Esophagus muscularis mucosa (tissue), 4 donors: ENCODE measurements around the gene C1orf174. TPM values are rescaled to one million over a fixed set of nuclear protein-coding genes. Genes with fewer than 3 reads are reported as not detected.

Source experiments
- DNase-seq: peaks from one replicate; pipeline ENCODE4 v3.0.0-alpha.2; 2017; ENCODE audit errors: extremely low spot score
- H3K27ac ChIP-seq, 4 donors: fragments of 200-600 bp; sonication (generic); replicated peaks in 1 of 4; 1 replicate in 3 of 4; 2 replicates in 1 of 4; pipeline ENCODE4 v1.5.1; 2016 to 2019; ENCODE audit warnings: mild to moderate bottlenecking in 1 of 4
- H3K27me3 ChIP-seq, 4 donors: fragments of 200-600 bp; sonication (generic); one replicate each; pipeline versions ENCODE4 v1.5.1 to v1.6.0; 2016 to 2019
- H3K36me3 ChIP-seq, 4 donors: fragments of 200-600 bp; sonication (generic); one replicate each; pipeline ENCODE4 v1.5.1; 2016 to 2019
- H3K4me1 ChIP-seq, 4 donors: fragments of 200-600 bp; sonication (generic); one replicate each; pipeline ENCODE4 v1.5.1; 2016 to 2019
- H3K4me3 ChIP-seq, 4 donors: fragments of 200-600 bp; sonication (generic); 1 replicate in 2 of 4; 2 replicates in 2 of 4; pipeline ENCODE4 v1.5.1; 2016 to 2019; ENCODE audit warnings: mild to moderate bottlenecking in 4 of 4, moderate library complexity in 1 of 4
- H3K9me3 ChIP-seq, 4 donors: fragments of 200-600 bp; sonication (generic); 1 replicate in 3 of 4; 2 replicates in 1 of 4; pipeline ENCODE4 v1.5.1; 2016 to 2019
- EP300 ChIP-seq: sonication (generic); formaldehyde crosslinking; IDR thresholded peaks from one replicate; pipeline ENCODE4 v1.6.1; 2017; ENCODE audit warnings: antibody characterized with exemption
- POLR2A ChIP-seq: fragments of 450-650 bp; IDR thresholded peaks from one replicate; pipeline ENCODE4 v1.6.1; 2017; ENCODE audit warnings: antibody characterized with exemption, moderate library complexity, mild to moderate bottlenecking, low read depth
- POLR2AphosphoS5 ChIP-seq, 2 donors: sonication (generic); formaldehyde crosslinking; IDR thresholded peaks; one replicate each; pipeline ENCODE4 v1.6.1; 2017; ENCODE audit warnings: antibody characterized with exemption in 2 of 2
- WGBS: methylation state at CpG from one replicate; pipeline ENCODE4 v1.1.5; 2018; 5-methylcytosine and 5-hydroxymethylcytosine counted together
- intact Hi-C: fragments of 100-400 bp; cut with DNase I; formaldehyde crosslinking; loops from one replicate; pipeline ENCODE4 v1.15.1; 2023
- total RNA-seq, 4 donors: library from RNA; depleted of rRNA; stranded (reverse); fragments of >200 nt; gene quantifications; one replicate each; pipeline versions ENCODE4 v1.1.0 to v1.2.1, GENCODE V29; 2016
- TF ChIP-seq, protein P1 (sequence below), 3 experiments: fragments of 200-600 bp in 2 of 3; fragments of 450-650 bp in 1 of 3; sonication (generic) in 2 of 3; IDR thresholded peaks; one replicate each; pipeline ENCODE4 v1.5.1; 2017 to 2019; ENCODE audit warnings: antibody characterized with exemption in 3 of 3, mild to moderate bottlenecking in 2 of 3, moderate library complexity in 1 of 3

C1orf174 gene
- total RNA-seq, 4 donors from 2014 or later = 25.0 to 35.1 (median 27.6) TPM

DNA sequence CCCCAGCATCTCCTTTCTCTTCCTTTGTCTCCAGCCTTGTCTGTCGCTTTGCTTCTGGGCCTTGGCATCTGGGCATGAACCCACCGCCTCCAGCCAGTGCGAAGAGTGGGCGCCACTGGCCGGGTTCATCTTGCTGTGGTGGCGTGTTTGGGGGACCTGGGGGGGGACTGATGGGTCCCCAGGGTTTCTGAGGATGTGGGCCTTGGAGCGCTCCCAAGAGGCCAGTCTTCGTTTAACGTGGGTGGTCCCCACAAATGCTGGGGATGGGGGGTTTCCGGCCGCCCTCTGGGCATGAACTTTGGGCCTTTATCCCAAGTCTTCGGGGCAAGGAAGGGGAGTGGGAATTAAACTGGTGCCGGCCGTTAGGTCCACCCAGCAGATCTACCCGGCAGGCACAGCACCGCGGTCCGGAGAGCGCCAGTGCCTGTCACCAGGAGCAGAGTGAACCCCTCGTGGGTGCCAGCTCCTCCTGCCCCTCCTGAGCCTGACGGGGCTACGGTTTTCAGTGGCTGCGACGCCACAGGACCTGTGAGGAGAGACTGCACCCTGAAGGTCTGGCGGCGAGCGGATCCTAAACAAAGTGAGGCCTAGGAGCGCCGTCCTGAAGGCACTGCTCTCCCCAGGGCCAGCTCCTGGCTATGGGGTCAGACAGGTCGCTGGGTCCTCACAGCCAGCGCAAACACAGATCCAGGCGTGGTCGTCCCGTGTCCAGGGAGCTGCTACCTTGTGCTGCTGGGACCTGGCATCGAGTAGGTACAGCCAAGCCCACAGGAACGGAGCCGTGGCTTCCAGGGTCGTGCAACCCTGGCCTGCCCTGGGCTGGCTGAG is 12.1 kb upstream of the C1orf174 start:
- no peaks in the 10 kb centered on the region for H3K36me3 ChIP-seq
- no peak overlapping the region for H3K27ac ChIP-seq
- intact Hi-C loops = no loop called here
- peaks cover 0 to 52% (median 10%) of the 10 kb centered on the region in 4 donors for H3K27me3 ChIP-seq
- TF ChIP-seq EP300 (no peak), POLR2A (no peak)
- WGBS = 95% methylated on average over 14 of the region's 38 CpGs
- peaks cover 3 to 14% (median 10%) of the 10 kb centered on the region in 4 donors for H3K4me1 ChIP-seq
- no peak overlapping the region for H3K4me3 ChIP-seq
- no peaks in the 10 kb centered on the region for H3K9me3 ChIP-seq
- no peak for DNase-seq

- 7% methylated on average over 24 of the region's 35 CpGs for WGBS
- no peak for DNase-seq
- TF ChIP-seq, protein P1, sequence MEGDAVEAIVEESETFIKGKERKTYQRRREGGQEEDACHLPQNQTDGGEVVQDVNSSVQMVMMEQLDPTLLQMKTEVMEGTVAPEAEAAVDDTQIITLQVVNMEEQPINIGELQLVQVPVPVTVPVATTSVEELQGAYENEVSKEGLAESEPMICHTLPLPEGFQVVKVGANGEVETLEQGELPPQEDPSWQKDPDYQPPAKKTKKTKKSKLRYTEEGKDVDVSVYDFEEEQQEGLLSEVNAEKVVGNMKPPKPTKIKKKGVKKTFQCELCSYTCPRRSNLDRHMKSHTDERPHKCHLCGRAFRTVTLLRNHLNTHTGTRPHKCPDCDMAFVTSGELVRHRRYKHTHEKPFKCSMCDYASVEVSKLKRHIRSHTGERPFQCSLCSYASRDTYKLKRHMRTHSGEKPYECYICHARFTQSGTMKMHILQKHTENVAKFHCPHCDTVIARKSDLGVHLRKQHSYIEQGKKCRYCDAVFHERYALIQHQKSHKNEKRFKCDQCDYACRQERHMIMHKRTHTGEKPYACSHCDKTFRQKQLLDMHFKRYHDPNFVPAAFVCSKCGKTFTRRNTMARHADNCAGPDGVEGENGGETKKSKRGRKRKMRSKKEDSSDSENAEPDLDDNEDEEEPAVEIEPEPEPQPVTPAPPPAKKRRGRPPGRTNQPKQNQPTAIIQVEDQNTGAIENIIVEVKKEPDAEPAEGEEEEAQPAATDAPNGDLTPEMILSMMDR (IDR thresholded peaks at IDR 0.05) = peak; percentile 61 to 66 (median 61)
- TF ChIP-seq POLR2AphosphoS5 (IDR thresholded peaks at IDR 0.05) = no peak
- TF ChIP-seq EP300 = no peak
- no peak for TF ChIP-seq POLR2A
- Histone ChIP-seq H3K36me3 (no peaks in the 10 kb centered on the region), H3K27ac (no peak overlapping the region), H3K27me3 (peaks cover 0 to 46% (median 10%) of the 10 kb centered on the region in 4 donors), H3K4me3 (peak overlapping the region in 2 of 4 donors; percentile 18 to 20), H3K4me1 (peaks cover 3 to 14% (median 10%) of the 10 kb centered on the region in 4 donors), H3K9me3 (no peaks in the 10 kb centered on the region)
- intact Hi-C loops = no loop called here
These were observed 11.1 kb upstream of the C1orf174 start for GRCh38 chr1:3910857-3911845.

GRCh38 chr1:3910049-3910731 is 10.1 kb upstream of the C1orf174 start:
- intact Hi-C loops = no loop called here
- TF ChIP-seq, protein P1 (IDR thresholded peaks at IDR 0.05) = no peak
- TF ChIP-seq EP300 (no peak), POLR2A (no peak), POLR2AphosphoS5 (IDR thresholded peaks at IDR 0.05) (no peak)
- DNase-seq = no peak
- H3K27me3 ChIP-seq = peaks cover 0 to 40% (median 10%) of the 10 kb centered on the region in 4 donors
- WGBS = 88% methylated on average over 9 of the region's 30 CpGs
- H3K36me3 ChIP-seq = no peaks in the 10 kb centered on the region
- H3K4me3 ChIP-seq = no peak overlapping the region
- H3K9me3 ChIP-seq = no peaks in the 10 kb centered on the region
- peaks cover 3 to 14% (median 10%) of the 10 kb centered on the region in 4 donors for H3K4me1 ChIP-seq
- no peak overlapping the region for H3K27ac ChIP-seq

DNA sequence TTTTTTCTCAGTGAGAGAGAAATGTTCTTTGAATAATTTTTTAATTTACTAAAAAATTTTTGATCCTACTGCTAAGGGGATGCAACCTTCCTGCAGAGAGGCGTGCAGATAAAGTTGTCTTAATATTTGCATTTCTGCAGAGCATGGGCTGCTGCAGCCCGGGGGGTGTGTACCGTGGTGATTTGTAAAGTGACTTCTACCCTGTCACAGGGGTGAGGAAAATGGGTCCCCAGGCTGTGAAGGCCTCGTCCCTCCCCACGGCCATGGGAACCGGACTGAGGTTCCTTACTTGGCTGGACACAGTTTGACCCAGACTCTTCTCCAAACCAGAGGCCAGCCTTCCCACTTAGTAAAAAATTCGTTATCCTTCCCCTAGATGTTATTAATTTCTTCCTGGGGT is 9.5 kb upstream of the C1orf174 start:
- H3K4me3 ChIP-seq = no peak overlapping the region
- TF ChIP-seq POLR2AphosphoS5 (IDR thresholded peaks at IDR 0.05) = no peak
- TF ChIP-seq POLR2A = no peak
- TF ChIP-seq EP300 = no peak
- TF ChIP-seq, protein P1 (IDR thresholded peaks at IDR 0.05) = no peak
- H3K4me1 ChIP-seq = peaks cover 3 to 14% (median 10%) of the 10 kb centered on the region in 4 donors
- H3K36me3 ChIP-seq = no peaks in the 10 kb centered on the region
- WGBS = 64% methylated on average over 7 of the region's 7 CpGs
- peaks cover 0 to 35% (median 10%) of the 10 kb centered on the region in 4 donors for H3K27me3 ChIP-seq
- DNase-seq = no peak
- no peak overlapping the region for H3K27ac ChIP-seq
- intact Hi-C loops = no loop called here
- no peaks in the 10 kb centered on the region for H3K9me3 ChIP-seq
